ENCODE data around the gene ALKBH8. TPM values are rescaled to one million over a fixed set of nuclear protein-coding genes. Genes with fewer than 3 reads are reported as not detected.

The ALKBH8 gene
- total and polyA plus RNA-seq, 9 donors, result 2.8 to 10.1 (median 6.7) TPM

DNA sequence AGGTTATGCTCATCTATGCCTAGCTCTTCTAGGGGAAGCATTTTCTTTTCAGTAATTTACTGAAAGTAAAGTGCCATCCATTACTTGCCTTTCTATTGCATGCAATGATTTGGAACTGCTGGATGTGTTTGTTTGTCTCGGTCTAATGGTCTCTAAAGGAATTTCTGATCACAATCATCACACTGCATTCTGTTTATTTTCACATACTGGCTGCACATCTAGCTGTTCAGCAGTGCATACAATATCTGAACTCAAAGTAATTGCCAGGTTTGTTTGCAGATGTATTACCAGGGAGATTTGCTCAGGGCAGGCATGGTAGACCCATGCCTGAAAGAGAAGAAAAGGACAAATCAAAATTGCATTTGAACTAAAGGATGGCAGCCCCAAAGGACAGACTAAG, 71.5 kb downstream of the ALKBH8 start:
- Histone ChIP-seq H3K27me3 (no peaks in the 10 kb centered on the region), H3K4me1 (ENCODE audit: insufficient read depth) (no peaks in the 10 kb centered on the region), H3K36me3 (no peaks in the 10 kb centered on the region), H3K27ac (no peak overlapping the region), H3K9me3 (no peaks in the 10 kb centered on the region), H3K4me3 (no peak overlapping the region)
- no peak for DNase-seq
- WGBS, 3 donors, result 74 to 85% (median 74%) methylated on average over 1 of the region's 1 CpG
- intact Hi-C loops (cut with DNase I), result no loop called here
- TF ChIP-seq POLR2A (IDR thresholded peaks at IDR 0.05), result no peak
- TF ChIP-seq, protein P1, sequence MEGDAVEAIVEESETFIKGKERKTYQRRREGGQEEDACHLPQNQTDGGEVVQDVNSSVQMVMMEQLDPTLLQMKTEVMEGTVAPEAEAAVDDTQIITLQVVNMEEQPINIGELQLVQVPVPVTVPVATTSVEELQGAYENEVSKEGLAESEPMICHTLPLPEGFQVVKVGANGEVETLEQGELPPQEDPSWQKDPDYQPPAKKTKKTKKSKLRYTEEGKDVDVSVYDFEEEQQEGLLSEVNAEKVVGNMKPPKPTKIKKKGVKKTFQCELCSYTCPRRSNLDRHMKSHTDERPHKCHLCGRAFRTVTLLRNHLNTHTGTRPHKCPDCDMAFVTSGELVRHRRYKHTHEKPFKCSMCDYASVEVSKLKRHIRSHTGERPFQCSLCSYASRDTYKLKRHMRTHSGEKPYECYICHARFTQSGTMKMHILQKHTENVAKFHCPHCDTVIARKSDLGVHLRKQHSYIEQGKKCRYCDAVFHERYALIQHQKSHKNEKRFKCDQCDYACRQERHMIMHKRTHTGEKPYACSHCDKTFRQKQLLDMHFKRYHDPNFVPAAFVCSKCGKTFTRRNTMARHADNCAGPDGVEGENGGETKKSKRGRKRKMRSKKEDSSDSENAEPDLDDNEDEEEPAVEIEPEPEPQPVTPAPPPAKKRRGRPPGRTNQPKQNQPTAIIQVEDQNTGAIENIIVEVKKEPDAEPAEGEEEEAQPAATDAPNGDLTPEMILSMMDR (IDR thresholded peaks at IDR 0.05), result no peak

DNA sequence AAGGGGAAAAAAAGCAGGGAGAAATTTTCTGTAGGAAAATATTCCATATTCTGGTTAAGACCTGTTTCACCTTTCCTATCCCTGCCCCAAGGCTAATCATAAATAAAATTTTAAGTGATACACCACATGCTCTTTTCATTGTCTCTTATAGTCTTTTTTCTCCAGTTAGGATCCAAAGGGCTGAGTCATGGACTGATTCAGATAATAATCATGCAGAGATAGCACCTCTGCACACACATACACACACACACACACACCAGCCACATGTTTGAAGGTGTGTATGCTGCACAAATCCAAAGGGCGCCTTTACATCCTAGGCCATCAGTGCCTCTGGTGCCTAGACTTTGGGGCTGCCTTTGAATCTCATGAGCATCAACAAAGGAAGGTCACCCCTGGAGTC, 72.4 kb downstream of the ALKBH8 start:
- no peak overlapping the region for H3K4me3 ChIP-seq
- intact Hi-C loops (cut with DNase I), result no loop called here
- no peak for TF ChIP-seq POLR2A (IDR thresholded peaks at IDR 0.05)
- TF ChIP-seq, protein P1 (IDR thresholded peaks at IDR 0.05), result no peak
- TF ChIP-seq EP300 (IDR thresholded peaks at IDR 0.05), result no peak
- H3K9me3 ChIP-seq, result no peaks in the 10 kb centered on the region
- no peaks in the 10 kb centered on the region for H3K36me3 ChIP-seq
- DNase-seq, result no peak
- H3K4me1 ChIP-seq (ENCODE audit: insufficient read depth), result no peaks in the 10 kb centered on the region
- H3K27ac ChIP-seq, result no peak overlapping the region
- H3K27me3 ChIP-seq, result no peaks in the 10 kb centered on the region
- 93 to 100% (median 95%) methylated on average over 1 of the region's 1 CpG for WGBS, 3 donors

DNA sequence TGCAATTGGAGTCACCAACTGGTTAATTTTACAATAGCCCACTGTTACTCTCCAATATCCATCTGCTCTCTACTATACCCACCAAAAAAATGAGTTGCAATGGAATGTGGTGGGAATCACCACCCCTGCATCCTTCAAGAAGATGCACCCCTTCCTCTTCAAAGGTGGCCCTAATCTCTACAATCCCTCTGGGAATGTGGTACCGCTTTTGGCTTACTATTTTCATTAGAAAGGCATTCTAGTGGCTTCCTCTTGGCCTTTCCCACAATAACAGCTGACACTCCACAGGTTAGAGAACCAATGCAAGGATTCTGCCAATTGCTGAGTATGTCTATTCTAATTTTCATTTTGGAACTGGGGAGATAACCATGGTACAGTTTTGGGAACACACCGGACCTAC, 74.7 kb downstream of the ALKBH8 start:
- H3K27me3 ChIP-seq, result no peaks in the 10 kb centered on the region
- no peaks in the 10 kb centered on the region for H3K36me3 ChIP-seq
- no peak for DNase-seq
- no peak overlapping the region for H3K4me3 ChIP-seq
- no peak overlapping the region for H3K27ac ChIP-seq
- 88 to 92% (median 88%) methylated on average over 2 of the region's 2 CpGs for WGBS, 3 donors
- TF ChIP-seq EP300 (IDR thresholded peaks at IDR 0.05), result no peak
- TF ChIP-seq POLR2A (IDR thresholded peaks at IDR 0.05), result no peak
- TF ChIP-seq, protein P1 (IDR thresholded peaks at IDR 0.05), result no peak
- intact Hi-C loops (cut with DNase I), result no loop called here
- no peaks in the 10 kb centered on the region for H3K9me3 ChIP-seq
- H3K4me1 ChIP-seq (ENCODE audit: insufficient read depth), result no peaks in the 10 kb centered on the region

DNA sequence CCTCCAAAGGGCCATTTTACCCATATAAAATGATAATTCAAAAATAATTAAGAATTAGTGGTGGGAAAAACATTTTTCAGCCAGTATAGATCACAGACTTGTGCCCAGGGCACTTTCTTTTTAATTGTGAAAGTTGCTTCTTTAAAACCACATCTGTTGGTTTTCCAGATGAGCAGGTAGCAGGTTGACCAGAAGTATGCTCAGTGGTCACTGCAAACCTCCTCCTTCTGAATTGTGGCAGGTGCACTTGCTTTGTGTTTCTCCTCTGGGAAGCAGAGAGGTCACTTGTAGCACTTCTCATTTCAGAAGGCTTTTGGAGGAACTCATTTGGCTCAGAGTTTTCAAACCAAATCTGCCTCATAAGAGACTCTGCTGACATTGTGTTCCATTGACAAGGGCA, 83.3 kb downstream of the ALKBH8 start:
- H3K4me3 ChIP-seq, result no peak overlapping the region
- H3K27ac ChIP-seq, result no peak overlapping the region
- no peaks in the 10 kb centered on the region for H3K36me3 ChIP-seq
- H3K27me3 ChIP-seq, result no peaks in the 10 kb centered on the region
- no peaks in the 10 kb centered on the region for H3K9me3 ChIP-seq
- intact Hi-C loops (cut with DNase I), result no loop called here
- TF ChIP-seq, protein P1 (IDR thresholded peaks at IDR 0.05), result no peak
- no peak for TF ChIP-seq POLR2A (IDR thresholded peaks at IDR 0.05)
- TF ChIP-seq EP300 (IDR thresholded peaks at IDR 0.05), result no peak
- DNase-seq, result no peak
- H3K4me1 ChIP-seq (ENCODE audit: insufficient read depth), result no peaks in the 10 kb centered on the region

DNA sequence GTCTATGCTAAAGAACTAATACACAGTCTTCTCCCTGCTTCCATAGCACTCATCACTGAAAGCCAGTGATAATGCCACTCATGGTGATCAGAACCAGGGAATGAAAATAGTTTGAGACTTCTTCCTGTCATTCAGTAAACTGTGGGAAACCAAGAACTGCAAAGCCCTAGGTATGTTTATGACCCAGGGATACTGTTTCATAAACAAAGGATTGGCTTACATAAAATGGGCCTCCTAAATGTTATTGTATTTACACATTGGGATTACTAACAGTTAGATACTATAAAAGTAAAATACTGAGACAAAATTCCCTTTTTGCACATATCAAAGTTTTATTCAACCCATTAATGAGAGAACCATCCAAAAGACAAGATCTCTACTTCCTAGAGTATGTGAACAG, 86.6 kb downstream of the ALKBH8 start:
- H3K36me3 ChIP-seq, result no peaks in the 10 kb centered on the region
- TF ChIP-seq EP300 (IDR thresholded peaks at IDR 0.05) (no peak), POLR2A (IDR thresholded peaks at IDR 0.05) (no peak)
- TF ChIP-seq, protein P1 (IDR thresholded peaks at IDR 0.05), result no peak

More for the DNA sequence above, 86.6 kb downstream of the ALKBH8 start:
- H3K4me1 ChIP-seq (ENCODE audit: insufficient read depth), result no peaks in the 10 kb centered on the region
- H3K4me3 ChIP-seq, result no peak overlapping the region
- no peak for DNase-seq
- intact Hi-C loops (cut with DNase I), result no loop called here
- H3K9me3 ChIP-seq, result no peaks in the 10 kb centered on the region
- H3K27ac ChIP-seq, result no peak overlapping the region
- H3K27me3 ChIP-seq, result no peaks in the 10 kb centered on the region
